ENCODE results near the gene PPM1L.
"Not testable (repeated sequence)": the region's sequence is repeated elsewhere in the genome, so short reads cannot be mapped to it uniquely, and the experiment has no call there.

Gene PPM1L

DNA sequence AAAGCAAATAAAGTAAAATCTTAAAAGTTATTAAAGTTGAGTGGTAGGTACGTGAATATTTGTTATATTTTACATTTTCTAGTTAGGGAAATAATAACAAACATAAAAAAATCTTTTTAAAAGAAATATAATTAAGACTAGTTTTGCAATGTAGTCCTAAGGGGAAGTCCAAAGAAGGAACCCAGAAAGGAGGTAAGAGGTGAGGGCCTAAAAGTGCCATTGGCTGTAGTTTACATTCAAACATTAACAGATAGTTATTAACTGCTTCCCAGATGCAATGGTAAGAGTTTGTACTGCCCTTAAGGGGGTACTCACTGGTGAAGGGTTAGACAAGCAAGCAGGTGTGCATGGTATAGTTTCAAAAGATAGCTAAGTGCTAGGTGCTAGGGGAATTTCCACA is 269.9 kb downstream of the PPM1L start:
- no peak for DNase-seq (ENCODE audit: insufficient read length, low spot score)
- FAIRE-seq = no peak
- TF ChIP-seq TAF1 (IDR thresholded peaks at IDR 0.05; ENCODE audit: low read depth, low read length) (no peak), POLR2A (IDR thresholded peaks at IDR 0.05; ENCODE audit: low read depth, low read length) (no peak), POLR2AphosphoS5 (IDR thresholded peaks at IDR 0.05; ENCODE audit: low read depth, low read length) (no peak), SPI1 (IDR thresholded peaks at IDR 0.05; ENCODE audit: low read depth, low read length) (no peak), PAX5 (IDR thresholded peaks at IDR 0.05; ENCODE audit: insufficient read depth, low read length, severe bottlenecking) (no peak), POU2F2 (IDR thresholded peaks at IDR 0.05; ENCODE audit: low read depth, low read length) (no peak)

DNA sequence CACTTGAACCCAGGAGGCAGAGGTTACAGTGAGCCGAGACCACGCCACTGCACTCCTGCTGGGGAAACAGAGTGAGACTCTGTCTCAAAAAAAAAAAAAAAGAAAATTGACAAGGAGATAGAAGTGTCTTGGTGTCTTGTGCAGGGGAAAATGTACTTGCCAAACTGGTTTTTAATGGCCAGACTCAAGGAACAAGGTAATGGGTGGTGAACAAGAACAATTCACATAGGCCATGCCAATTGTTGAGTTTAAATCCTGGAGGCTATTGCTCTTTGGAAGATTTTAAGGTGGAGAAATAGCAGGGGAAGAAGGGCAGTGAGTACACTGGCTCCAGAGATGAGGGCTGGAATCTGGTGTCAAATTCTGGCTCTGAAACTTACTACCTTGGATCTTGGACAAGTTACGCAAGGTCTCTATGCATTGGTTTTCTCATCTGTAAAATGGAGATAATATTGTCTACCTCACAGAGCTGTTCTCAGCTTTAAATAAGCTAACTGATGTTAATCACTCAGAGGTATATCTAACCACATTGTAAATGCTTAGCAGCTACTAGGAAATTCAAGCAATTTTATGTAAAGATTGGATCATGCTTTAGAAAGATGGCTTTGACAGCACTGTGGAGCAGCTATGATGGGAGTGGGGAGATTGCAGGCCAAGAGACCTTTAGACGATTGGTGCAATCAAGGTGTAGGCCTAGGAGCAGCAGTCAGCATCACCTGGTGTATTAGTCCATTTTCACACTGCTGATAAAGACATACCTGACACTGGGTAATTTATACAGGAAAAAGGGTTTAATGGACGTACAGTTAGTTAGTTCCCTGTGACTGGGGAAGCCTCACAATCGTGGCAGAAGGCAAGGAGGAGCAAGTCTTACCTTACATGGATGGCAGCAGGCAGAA is 270.8 kb downstream of the PPM1L start:
- FAIRE-seq (no peak), DNase-seq (ENCODE audit: insufficient read length, low spot score) (no peak)
- no peak for TF ChIP-seq SPI1 (IDR thresholded peaks at IDR 0.05; ENCODE audit: low read depth, low read length)
- no peak for TF ChIP-seq POLR2AphosphoS5 (IDR thresholded peaks at IDR 0.05; ENCODE audit: low read depth, low read length)
- TF ChIP-seq TAF1 (IDR thresholded peaks at IDR 0.05; ENCODE audit: low read depth, low read length) = no peak
- TF ChIP-seq POLR2A (IDR thresholded peaks at IDR 0.05; ENCODE audit: low read depth, low read length) = no peak
- TF ChIP-seq PAX5 (IDR thresholded peaks at IDR 0.05; ENCODE audit: insufficient read depth, low read length, severe bottlenecking) = no peak
- no peak for TF ChIP-seq POU2F2 (IDR thresholded peaks at IDR 0.05; ENCODE audit: low read depth, low read length)

DNA sequence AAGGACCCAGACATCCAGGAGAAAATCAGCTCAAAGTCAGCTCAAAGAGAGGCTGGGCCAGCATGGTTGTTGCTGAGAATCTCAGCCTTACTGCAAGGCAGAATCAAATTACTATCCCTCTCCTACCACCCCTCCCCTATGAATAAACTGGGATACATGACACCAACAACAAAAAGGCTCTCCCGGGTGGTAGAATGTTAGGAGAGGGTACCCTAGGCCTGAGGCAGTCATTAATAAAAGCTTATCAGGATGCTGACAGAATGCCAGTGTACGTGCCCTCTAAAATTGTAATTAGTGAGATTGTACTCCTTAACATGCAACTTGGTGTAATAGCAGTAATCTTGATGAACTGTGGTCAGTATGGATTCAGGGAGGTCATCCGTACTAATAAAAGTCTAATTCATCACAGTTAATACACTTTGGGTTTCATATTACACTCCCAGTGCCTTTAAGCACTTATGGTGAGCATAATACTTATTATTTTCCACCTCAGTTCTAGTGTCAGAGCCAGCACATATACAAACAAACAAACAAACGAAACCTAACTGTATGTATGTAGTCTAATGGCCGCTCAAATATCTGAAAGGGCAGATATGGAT is 272.6 kb downstream of the PPM1L start:
- TF ChIP-seq PAX5 (IDR thresholded peaks at IDR 0.05; ENCODE audit: insufficient read depth, low read length, severe bottlenecking) (no peak), POU2F2 (IDR thresholded peaks at IDR 0.05; ENCODE audit: low read depth, low read length) (no peak), POLR2AphosphoS5 (IDR thresholded peaks at IDR 0.05; ENCODE audit: low read depth, low read length) (no peak), POLR2A (IDR thresholded peaks at IDR 0.05; ENCODE audit: low read depth, low read length) (no peak), TAF1 (IDR thresholded peaks at IDR 0.05; ENCODE audit: low read depth, low read length) (no peak), SPI1 (IDR thresholded peaks at IDR 0.05; ENCODE audit: low read depth, low read length) (no peak)
- no peak for FAIRE-seq
- no peak for DNase-seq (ENCODE audit: insufficient read length, low spot score)

DNA sequence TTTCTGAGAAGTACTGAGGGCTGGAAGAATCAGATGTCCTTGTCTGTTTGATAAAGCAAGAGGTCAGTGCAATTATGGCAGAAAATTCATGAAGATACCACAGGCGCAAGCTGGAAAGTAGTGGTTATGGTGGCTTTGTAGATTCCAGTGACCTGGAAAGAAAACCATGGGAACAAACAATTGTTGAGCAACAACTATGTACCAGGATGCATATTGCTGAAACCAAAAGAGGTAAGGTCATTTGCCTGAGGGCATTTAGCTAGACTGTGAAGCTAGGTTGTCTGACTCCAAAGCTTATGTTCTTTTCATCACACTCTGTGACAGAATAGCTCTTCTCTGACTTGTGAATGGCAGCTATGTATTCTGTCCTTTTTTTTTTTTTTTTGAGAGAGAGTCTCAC is 275.1 kb downstream of the PPM1L start:
- TF ChIP-seq SPI1 (IDR thresholded peaks at IDR 0.05; ENCODE audit: low read depth, low read length) (no peak), PAX5 (IDR thresholded peaks at IDR 0.05; ENCODE audit: insufficient read depth, low read length, severe bottlenecking) (no peak), POLR2A (IDR thresholded peaks at IDR 0.05; ENCODE audit: low read depth, low read length) (no peak), POLR2AphosphoS5 (IDR thresholded peaks at IDR 0.05; ENCODE audit: low read depth, low read length) (no peak), TAF1 (IDR thresholded peaks at IDR 0.05; ENCODE audit: low read depth, low read length) (no peak), POU2F2 (IDR thresholded peaks at IDR 0.05; ENCODE audit: low read depth, low read length) (no peak)
- DNase-seq (ENCODE audit: insufficient read length, low spot score) (no peak), FAIRE-seq (no peak)

DNA sequence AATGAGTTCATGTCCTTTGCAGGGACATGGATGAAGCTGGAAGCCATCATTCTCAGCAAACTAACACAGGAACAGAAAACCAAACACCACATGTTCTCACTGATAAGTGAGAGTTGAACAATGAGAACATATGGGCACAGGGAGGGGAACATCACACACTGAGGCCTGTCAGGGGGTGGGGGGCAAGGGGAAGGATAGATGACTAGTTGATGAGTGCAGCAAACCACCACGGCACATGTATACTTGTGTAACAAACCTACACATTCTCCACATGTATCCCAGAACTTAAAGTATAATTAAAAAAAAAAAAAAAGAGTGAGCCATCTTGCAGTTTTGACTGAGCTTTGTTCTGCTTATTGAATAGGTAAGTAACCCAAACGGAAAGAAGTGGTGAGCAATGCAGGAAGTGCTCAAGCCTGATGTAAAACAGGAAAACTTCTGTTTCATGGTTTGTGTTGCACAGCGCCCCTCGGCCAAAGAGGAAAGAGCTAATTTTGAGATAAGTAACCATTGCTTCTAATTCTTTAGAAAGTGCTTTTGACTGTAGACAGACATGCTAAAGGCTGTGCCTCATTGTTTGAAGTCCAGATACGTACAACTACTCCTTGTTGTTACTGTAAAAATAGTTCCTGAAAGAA is 279.0 kb downstream of the PPM1L start:
- DNase-seq (ENCODE audit: insufficient read length, low spot score) = not testable (repeated sequence)
- TF ChIP-seq SPI1 (IDR thresholded peaks at IDR 0.05; ENCODE audit: low read depth, low read length) = peak; percentile 52; the same call in 1 of the 2 replicates
- FAIRE-seq = peak; percentile 94

DNA sequence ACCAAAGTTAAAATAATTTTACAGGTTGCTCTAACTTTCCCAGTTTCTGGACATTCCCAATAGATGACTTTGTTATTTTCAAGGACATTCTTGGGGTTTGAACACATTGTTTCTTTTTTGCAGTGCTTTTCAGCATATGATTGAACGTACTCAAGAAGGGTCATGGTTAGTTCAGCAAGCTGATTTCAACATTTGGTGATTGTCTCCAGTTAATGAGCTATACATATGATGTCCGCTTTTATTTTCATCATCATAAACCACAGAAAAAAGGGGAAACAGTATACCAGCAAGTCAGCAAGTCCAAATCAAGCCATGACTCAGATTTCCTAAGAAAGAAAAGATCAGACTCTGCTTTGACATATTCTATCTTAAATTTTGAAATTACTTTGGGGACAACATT is 279.7 kb downstream of the PPM1L start:
- DNase-seq (ENCODE audit: insufficient read length, low spot score) (no peak), FAIRE-seq (no peak)
- TF ChIP-seq POLR2A (IDR thresholded peaks at IDR 0.05; ENCODE audit: low read depth, low read length) = no peak
- TF ChIP-seq POLR2AphosphoS5 (IDR thresholded peaks at IDR 0.05; ENCODE audit: low read depth, low read length) = no peak
- no peak for TF ChIP-seq PAX5 (IDR thresholded peaks at IDR 0.05; ENCODE audit: insufficient read depth, low read length, severe bottlenecking)
- no peak for TF ChIP-seq SPI1 (IDR thresholded peaks at IDR 0.05; ENCODE audit: low read depth, low read length)
- TF ChIP-seq TAF1 (IDR thresholded peaks at IDR 0.05; ENCODE audit: low read depth, low read length) = no peak
- TF ChIP-seq POU2F2 (IDR thresholded peaks at IDR 0.05; ENCODE audit: low read depth, low read length) = no peak

DNA sequence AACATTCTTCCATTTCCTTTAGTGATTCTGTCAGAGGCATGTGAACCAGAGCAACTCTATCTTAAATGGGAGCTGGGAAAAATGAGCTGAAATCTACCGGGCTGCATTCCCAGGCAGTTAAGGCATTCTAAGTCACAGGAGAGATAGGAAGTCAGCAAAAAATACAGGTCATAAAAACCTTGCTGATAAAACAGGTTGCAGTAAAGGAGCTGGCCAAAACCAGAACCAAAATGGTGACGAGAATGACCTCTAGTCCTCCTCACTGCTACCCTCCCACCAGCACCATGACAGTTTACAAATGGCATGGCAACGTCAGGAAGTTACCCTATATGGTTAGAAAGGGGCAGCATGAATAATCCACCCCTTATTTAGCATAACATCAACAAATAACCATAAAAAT is 282.7 kb downstream of the PPM1L start:
- no peak for TF ChIP-seq SPI1 (IDR thresholded peaks at IDR 0.05; ENCODE audit: low read depth, low read length)
- no peak for TF ChIP-seq TAF1 (IDR thresholded peaks at IDR 0.05; ENCODE audit: low read depth, low read length)
- TF ChIP-seq POU2F2 (IDR thresholded peaks at IDR 0.05; ENCODE audit: low read depth, low read length) = no peak
- no peak for TF ChIP-seq PAX5 (IDR thresholded peaks at IDR 0.05; ENCODE audit: insufficient read depth, low read length, severe bottlenecking)
- no peak for TF ChIP-seq POLR2AphosphoS5 (IDR thresholded peaks at IDR 0.05; ENCODE audit: low read depth, low read length)
- TF ChIP-seq POLR2A (IDR thresholded peaks at IDR 0.05; ENCODE audit: low read depth, low read length) = no peak
- no peak for FAIRE-seq
- DNase-seq (ENCODE audit: insufficient read length, low spot score) = no peak

DNA sequence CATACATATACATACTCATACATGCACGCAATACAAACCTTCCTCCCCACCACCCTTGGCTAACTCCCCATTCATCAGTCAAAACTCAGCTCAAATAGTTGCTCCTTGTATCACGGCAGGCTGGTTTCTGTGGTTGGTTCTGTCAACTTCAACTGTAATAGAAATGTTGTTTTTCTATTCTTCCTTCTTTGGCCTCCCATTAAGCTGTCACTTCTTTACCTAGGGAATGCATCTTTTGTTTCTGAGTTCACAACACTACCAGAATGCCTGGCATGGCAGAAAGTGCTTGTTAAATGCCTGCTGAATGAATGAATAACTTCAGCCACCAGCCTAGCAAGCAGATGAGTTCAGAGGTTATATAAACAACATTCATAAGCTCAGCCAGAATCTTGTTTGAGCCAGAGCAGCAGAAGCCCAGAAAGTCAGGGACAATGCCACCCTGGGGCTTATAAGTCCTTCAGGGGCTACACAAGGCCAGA is 286.0 kb downstream of the PPM1L start:
- TF ChIP-seq POLR2A (IDR thresholded peaks at IDR 0.05; ENCODE audit: low read depth, low read length) (no peak), POU2F2 (IDR thresholded peaks at IDR 0.05; ENCODE audit: low read depth, low read length) (peak; percentile 71), PAX5 (IDR thresholded peaks at IDR 0.05; ENCODE audit: insufficient read depth, low read length, severe bottlenecking) (peak; percentile 22), SPI1 (IDR thresholded peaks at IDR 0.05; ENCODE audit: low read depth, low read length) (no peak), TAF1 (IDR thresholded peaks at IDR 0.05; ENCODE audit: low read depth, low read length) (no peak)
- FAIRE-seq (peak; percentile 70), DNase-seq (ENCODE audit: insufficient read length, low spot score) (no peak)

DNA sequence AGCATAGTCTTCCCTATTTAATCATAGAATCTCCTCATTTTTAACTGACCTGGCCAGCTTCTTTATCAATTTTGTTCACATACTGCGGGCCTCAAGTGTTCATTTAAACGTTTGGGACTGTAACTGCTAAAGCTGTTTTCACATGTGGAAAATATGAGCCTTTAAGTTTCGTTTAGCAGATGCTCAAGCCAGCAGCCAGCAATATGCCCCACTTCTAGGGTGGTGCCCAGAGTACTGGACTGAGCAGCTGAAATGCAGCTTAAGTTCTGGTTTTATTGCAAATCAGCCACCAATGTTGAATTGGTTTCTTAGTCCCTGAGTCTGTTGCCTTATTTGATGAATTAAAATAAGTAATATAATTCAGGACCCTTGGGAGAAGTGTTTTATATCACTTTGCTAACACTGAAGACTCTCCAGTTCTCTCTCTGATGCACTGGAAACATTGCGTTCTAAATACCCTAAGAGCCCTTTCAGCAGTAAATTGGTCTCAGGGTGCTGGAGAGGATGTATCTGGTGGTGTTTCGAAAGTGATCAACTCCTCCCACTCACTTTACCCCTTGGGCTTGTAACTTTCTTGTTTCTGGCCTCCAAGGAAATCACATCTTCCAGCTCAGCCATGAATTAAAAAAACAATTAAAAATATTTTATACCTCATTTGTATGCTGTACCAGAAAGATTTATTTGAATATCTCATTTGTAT is 287.5 kb downstream of the PPM1L start:
- TF ChIP-seq POLR2AphosphoS5 (IDR thresholded peaks at IDR 0.05; ENCODE audit: low read depth, low read length) = no peak
- TF ChIP-seq SPI1 (IDR thresholded peaks at IDR 0.05; ENCODE audit: low read depth, low read length) = no peak
- TF ChIP-seq POU2F2 (IDR thresholded peaks at IDR 0.05; ENCODE audit: low read depth, low read length) = no peak
- TF ChIP-seq TAF1 (IDR thresholded peaks at IDR 0.05; ENCODE audit: low read depth, low read length) = no peak
- no peak; the same call in 1 of the 2 replicates for TF ChIP-seq POLR2A (IDR thresholded peaks at IDR 0.05; ENCODE audit: low read depth, low read length)
- no peak for TF ChIP-seq PAX5 (IDR thresholded peaks at IDR 0.05; ENCODE audit: insufficient read depth, low read length, severe bottlenecking)
- peak; percentile 76 for FAIRE-seq
- DNase-seq (ENCODE audit: insufficient read length, low spot score) = peak; percentile 12

All from GM12891 (cell line).